HG02943 (cell line): ENCODE data around the gene IRF7.

Experiments used
- ATAC-seq: cut with Tn5 transposase; IDR thresholded peaks from one replicate; pipeline ENCODE4 v1.9.1; 2021; ENCODE audit warnings: mild to moderate bottlenecking, low read depth, moderate library complexity; ENCODE audit not compliant: unreplicated experiment

IRF7 gene

GRCh38 chr11:568306-569157 lies 47.2 kb downstream of the IRF7 start:
- peak; percentile 92 for ATAC-seq

DNA sequence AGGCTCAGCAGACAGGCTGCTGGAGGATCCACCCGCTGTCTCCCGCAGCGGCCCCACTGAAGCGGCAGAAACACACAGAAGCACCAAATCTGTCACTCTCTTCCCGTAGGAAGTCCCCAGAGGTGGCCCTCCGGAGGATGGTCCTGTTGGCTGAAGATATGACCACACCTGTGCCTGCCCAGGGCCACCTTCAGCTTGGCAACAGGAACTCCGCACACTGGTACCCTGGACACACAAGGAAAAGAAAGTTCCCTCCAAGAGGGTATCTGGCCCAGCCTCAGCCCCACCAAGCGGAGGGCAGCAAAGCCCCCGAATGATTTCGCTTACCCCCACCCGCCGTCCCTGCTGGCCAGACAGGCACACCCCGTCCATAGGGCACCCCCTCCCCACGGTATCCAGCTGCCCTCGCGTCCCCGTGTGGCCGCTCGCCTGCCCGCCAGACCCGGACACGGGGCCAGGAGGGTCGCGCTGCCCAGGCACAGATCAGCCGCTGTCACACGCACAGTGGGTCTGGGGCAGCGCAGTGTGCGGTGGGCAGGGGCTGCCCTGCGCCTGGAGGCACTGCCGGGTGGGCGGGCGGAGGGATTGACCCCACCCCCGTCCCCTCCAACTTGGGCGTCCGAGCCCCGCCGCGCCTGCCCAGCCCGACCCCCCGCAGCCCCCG lies 48.0 kb downstream of the IRF7 start:
- ATAC-seq, result no peak

DNA sequence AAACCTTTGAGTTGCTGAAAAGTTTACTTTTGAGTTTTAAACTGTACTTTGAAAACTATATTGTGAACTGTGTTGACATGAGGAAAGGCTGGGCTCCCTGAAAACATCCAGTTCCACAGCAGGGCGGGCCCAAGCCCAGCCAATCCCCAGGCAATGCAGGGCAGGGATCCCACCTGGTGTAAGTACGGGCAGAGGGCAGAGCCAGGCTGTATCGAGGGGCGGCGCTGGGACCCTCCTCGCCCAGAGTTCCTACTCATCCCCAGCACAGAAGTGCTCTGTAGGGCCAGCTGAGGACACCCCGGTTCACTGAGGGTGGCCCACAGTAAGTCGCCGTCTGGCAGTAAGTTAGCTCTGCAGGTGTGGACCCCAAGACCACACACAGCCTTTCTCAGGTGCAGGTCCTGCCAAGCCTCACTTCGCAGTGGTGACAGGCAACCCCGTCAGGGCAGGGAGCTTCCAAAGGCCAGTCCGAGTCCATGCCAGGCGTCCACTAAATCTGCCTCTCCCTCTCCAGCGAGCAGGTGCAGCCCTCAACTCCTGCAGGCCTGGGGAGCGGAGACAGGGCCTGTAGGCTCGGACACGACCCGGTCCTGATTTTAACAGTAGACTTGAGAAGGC lies 48.6 kb downstream of the IRF7 start:
- no peak for ATAC-seq

DNA sequence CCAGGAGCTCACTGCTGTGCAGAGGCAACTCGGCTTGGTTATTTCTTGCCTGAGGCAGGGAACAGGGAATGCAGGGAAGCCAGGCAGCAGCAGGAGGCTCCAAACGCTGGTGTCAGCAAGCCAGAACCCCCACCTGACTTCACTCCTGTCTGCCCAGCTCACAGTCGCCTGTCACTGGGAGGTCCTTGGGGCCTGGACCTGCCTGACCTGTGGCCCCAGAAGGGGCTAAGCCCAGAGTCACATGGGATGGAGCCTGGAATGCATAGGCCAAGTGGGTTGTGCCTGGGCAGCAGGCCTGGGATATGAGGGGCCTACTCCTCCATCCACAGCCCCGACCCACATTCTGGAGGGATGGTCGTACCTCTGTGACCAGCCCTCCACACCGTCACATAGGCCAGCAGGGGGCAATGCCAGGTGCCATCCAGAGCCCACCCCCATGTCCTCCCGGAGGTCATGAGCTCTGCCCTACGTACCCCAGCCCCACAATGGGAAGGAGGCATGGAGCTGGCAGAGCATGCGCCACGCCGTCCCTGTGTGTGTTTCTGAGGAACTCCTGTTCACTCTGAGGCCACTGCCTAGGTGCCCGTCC lies 49.7 kb downstream of the IRF7 start:
- ATAC-seq, result no peak

DNA sequence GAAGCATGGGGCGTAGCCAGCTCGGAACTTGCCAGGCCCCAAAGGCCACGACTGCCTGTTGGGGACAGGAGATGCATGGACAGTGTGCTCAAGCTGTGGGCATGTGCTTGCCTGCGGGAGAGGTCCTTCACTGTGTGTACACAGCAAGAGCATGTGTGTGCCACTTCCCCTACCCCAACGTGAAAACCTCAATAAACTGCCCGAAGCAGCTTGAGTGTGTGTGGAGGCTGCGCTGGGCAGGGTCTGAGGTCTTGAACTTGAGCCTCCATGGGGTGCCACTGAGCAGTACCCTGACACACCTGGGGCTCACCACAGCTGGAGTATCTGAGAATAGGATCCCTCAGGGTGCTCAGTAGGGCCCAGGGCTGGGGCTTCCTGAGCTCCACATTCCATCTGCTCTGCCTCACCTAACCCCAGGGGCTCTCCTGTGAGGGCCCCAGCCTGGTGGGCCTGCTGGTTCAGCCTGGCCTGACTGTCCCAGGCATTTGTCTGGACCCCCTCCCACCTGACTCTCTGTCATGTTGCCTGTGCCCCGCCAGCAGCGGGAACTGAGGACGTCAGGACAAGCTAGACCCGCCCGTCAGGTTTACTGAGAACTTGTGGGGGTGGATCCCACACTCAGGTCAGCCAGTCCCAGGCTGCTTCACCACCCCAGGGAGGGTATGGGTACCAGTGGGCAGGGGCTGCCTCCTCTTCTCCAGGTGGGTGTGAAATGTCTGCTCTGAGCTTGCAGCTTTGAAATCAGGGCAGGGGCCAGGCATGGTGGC lies 51.8 kb downstream of the IRF7 start:
- ATAC-seq, result no peak

GRCh38 chr11:563066-563811 lies 52.5 kb downstream of the IRF7 start:
- no peak for ATAC-seq
